HG02763 (cell line): Measurements from ENCODE around the gene ITGA5.
"Not testable (repeated sequence)": the region's sequence is repeated elsewhere in the genome, so short reads cannot be mapped to it uniquely, and the experiment has no call there.

ENCODE experiments used
- ATAC-seq: cut with Tn5 transposase; IDR thresholded peaks from one replicate; pipeline ENCODE4 v1.9.1; 2021; ENCODE audit warnings: mild to moderate bottlenecking, moderate library complexity; ENCODE audit not compliant: unreplicated experiment

ITGA5 gene

GRCh38 chr12:54357506-54358190, 61.4 kb downstream of the ITGA5 start:
- ATAC-seq: no peak

GRCh38 chr12:54356951-54357356, 62.1 kb downstream of the ITGA5 start:
- ATAC-seq: no peak

GRCh38 chr12:54356228-54356627, 62.8 kb downstream of the ITGA5 start:
- no peak for ATAC-seq

- ATAC-seq: no peak
Measured at GRCh38 chr12:54355104-54355815, 63.8 kb downstream of the ITGA5 start.

GRCh38 chr12:54354271-54354670, 64.8 kb downstream of the ITGA5 start:
- not testable (repeated sequence) for ATAC-seq

- no peak for ATAC-seq
Measured at GRCh38 chr12:54352891-54353874, 65.9 kb downstream of the ITGA5 start.

GRCh38 chr12:54352022-54352531, 67.0 kb downstream of the ITGA5 start:
- ATAC-seq: no peak

- ATAC-seq: no peak
Measured at GRCh38 chr12:54351341-54351740, 67.7 kb downstream of the ITGA5 start.

GRCh38 chr12:54350743-54351142, 68.3 kb downstream of the ITGA5 start:
- no peak for ATAC-seq

GRCh38 chr12:54349679-54350078, 69.4 kb downstream of the ITGA5 start:
- no peak for ATAC-seq

GRCh38 chr12:54349036-54349435, 70.0 kb downstream of the ITGA5 start:
- ATAC-seq: no peak
